ENCODE data around the gene NTNG2. TPM values are rescaled to one million over a fixed set of nuclear protein-coding genes. Genes with fewer than 3 reads are reported as not detected.

Gene NTNG2
- total and polyA plus RNA-seq, 10 of the 15 experiments (the other 5 are each of a cell fraction or from before 2014, with no cell fraction given) = 0.37 to 0.79 (median 0.45) TPM; not detected in 6

DNA sequence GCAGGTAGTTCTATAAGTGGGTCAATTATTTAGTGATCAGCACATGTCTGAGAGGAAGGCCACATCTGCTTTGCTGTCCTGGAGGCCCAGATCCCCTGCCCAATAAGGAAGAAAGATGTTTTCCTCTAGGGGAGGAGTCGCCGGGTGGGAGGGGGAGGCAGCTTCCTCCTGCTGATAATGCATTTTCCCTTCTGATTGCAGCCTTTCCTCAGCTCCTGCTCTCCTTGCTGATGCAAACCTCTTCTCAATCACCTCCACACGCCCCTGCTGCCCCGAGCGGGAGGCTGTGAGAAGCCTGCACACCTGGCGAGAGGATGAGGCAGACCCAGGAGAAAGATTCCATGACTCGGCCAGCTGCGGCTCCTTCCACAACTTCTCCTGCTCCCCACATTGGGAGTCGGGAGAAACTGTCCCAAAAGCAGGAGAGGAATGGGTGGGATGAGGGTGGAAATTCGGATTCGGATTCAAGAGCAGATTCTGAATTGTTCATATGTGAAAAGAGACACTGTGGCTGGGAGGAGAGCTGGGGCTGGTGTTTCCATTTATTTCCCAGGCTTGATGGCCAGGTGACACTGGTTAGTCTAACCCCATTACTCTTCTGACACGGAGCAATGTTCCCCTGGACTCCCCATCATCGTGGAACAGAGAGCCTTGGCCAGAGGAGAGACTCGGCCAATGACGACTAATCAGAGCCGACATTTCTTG is 6.8 kb upstream of the NTNG2 start (continued):
- TF ChIP-seq, protein P1, sequence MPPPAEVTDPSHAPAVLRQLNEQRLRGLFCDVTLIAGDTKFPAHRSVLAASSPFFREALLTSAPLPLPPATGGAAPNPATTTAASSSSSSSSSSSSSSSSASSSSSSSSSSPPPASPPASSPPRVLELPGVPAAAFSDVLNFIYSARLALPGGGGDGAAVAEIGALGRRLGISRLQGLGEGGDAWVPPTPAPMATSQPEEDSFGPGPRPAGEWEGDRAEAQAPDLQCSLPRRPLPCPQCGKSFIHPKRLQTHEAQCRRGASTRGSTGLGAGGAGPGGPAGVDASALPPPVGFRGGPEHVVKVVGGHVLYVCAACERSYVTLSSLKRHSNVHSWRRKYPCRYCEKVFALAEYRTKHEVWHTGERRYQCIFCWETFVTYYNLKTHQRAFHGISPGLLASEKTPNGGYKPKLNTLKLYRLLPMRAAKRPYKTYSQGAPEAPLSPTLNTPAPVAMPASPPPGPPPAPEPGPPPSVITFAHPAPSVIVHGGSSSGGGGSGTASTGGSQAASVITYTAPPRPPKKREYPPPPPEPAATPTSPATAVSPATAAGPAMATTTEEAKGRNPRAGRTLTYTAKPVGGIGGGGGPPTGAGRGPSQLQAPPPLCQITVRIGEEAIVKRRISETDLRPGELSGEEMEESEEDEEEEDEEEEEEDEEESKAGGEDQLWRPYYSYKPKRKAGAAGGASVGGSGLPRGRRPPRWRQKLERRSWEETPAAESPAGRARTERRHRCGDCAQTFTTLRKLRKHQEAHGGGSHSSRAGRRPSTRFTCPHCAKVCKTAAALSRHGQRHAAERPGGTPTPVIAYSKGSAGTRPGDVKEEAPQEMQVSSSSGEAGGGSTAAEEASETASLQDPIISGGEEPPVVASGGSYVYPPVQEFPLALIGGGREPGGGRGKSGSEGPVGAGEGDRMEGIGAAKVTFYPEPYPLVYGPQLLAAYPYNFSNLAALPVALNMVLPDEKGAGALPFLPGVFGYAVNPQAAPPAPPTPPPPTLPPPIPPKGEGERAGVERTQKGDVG (CRISPR knock-in tag; IDR thresholded peaks at IDR 0.05) = no peak
- no peak for TF ChIP-seq NRF1 (conservative IDR thresholded peaks at IDR 0.05; ENCODE audit: low read depth, low read length)

DNA sequence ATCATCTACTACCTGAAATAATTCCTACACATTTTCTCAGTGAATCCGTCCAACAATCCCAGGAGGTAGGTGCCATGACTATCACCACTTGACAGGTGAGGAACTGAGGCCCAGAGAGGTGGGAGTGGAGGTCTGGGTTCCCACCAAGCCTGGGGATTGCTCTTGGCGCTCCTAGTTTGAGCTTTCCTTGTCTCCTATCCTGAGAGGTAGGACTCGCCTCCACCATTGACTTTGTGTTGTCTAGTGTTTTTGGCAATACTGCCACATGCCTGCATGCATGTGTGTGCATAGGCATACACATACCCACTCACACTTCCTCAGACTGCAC is 6.3 kb upstream of the NTNG2 start:
- H3K9me3 ChIP-seq (replicated peaks; ENCODE audit: control insufficient read depth, insufficient read depth, low read length) = no peaks in the 10 kb centered on the region
- no peak overlapping the region for H2AFZ ChIP-seq (ENCODE audit: control insufficient read depth, low read depth, low read length)
- no peak overlapping the region for H3K9ac ChIP-seq (ENCODE audit: control insufficient read depth, insufficient read depth, low read length)
- no peak for ATAC-seq
- ChIA-PET CTCF (no interaction called here), RAD21 (ENCODE audit: unreplicated experiment) (no interaction called here), SMC1A (ENCODE audit: uncharacterized antibody, unreplicated experiment) (no interaction called here), POLR2A (no interaction called here)
- BruUV-seq (replicated peaks) = no TSS peak
- no peak for FAIRE-seq
- in situ Hi-C loops (cut with MboI) = no loop called here
- no peak overlapping the region for H3K4me3 ChIP-seq
- no peak for DNase-seq (ENCODE audit: low read depth, low spot score)
- H4K20me1 ChIP-seq (ENCODE audit: control insufficient read depth, insufficient read depth) = no peaks in the 10 kb centered on the region; the same call in 1 of the 2 replicates
- no peaks in the 10 kb centered on the region for H3K4me1 ChIP-seq (ENCODE audit: control insufficient read depth, insufficient read depth, low read length)
- no peaks in the 10 kb centered on the region for H3K36me3 ChIP-seq (ENCODE audit: control insufficient read depth in 2 of 2, insufficient read depth in 2 of 2, low read length in 1 of 2)
- peaks cover 1 to 6% of the 10 kb centered on the region in 2 experiments; a peak in 3 of 4 replicates for H3K27me3 ChIP-seq (replicated peaks in 1 of 2; ENCODE audit: control insufficient read depth in 2 of 2, insufficient read depth in 2 of 2, low read length in 1 of 2)
- no peak overlapping the region for H3K27ac ChIP-seq (ENCODE audit: control insufficient read depth, insufficient read depth)
- H3K79me2 ChIP-seq (ENCODE audit: control insufficient read depth, insufficient read depth, low read length) = no peaks in the 10 kb centered on the region
- intact Hi-C loops (cut with micrococcal nuclease; ENCODE audit: unreplicated experiment) = no loop called here
- WGBS (ENCODE audit: insufficient coverage, insufficient replicate concordance, low lambda C conversion rate, missing lambda C conversion rate) = 48% methylated on average over 3 of the region's 3 CpGs
- H3K4me2 ChIP-seq (ENCODE audit: control insufficient read depth, insufficient read depth) = no peak overlapping the region
- TF ChIP-seq, protein P2, sequence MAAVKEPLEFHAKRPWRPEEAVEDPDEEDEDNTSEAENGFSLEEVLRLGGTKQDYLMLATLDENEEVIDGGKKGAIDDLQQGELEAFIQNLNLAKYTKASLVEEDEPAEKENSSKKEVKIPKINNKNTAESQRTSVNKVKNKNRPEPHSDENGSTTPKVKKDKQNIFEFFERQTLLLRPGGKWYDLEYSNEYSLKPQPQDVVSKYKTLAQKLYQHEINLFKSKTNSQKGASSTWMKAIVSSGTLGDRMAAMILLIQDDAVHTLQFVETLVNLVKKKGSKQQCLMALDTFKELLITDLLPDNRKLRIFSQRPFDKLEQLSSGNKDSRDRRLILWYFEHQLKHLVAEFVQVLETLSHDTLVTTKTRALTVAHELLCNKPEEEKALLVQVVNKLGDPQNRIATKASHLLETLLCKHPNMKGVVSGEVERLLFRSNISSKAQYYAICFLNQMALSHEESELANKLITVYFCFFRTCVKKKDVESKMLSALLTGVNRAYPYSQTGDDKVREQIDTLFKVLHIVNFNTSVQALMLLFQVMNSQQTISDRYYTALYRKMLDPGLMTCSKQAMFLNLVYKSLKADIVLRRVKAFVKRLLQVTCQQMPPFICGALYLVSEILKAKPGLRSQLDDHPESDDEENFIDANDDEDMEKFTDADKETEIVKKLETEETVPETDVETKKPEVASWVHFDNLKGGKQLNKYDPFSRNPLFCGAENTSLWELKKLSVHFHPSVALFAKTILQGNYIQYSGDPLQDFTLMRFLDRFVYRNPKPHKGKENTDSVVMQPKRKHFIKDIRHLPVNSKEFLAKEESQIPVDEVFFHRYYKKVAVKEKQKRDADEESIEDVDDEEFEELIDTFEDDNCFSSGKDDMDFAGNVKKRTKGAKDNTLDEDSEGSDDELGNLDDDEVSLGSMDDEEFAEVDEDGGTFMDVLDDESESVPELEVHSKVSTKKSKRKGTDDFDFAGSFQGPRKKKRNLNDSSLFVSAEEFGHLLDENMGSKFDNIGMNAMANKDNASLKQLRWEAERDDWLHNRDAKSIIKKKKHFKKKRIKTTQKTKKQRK (IDR thresholded peaks at IDR 0.05; ENCODE audit: low read depth, low read length) = no peak
- TF ChIP-seq CREM (IDR thresholded peaks at IDR 0.05; ENCODE audit: low read depth) = no peak
- TF ChIP-seq TCF3 (IDR thresholded peaks at IDR 0.05; ENCODE audit: borderline replicate concordance, insufficient read depth, low read depth, low read length) = no peak
- TF ChIP-seq SP1 (IDR thresholded peaks at IDR 0.05; ENCODE audit: low read depth, low read length) = no peak
- TF ChIP-seq, protein P3, sequence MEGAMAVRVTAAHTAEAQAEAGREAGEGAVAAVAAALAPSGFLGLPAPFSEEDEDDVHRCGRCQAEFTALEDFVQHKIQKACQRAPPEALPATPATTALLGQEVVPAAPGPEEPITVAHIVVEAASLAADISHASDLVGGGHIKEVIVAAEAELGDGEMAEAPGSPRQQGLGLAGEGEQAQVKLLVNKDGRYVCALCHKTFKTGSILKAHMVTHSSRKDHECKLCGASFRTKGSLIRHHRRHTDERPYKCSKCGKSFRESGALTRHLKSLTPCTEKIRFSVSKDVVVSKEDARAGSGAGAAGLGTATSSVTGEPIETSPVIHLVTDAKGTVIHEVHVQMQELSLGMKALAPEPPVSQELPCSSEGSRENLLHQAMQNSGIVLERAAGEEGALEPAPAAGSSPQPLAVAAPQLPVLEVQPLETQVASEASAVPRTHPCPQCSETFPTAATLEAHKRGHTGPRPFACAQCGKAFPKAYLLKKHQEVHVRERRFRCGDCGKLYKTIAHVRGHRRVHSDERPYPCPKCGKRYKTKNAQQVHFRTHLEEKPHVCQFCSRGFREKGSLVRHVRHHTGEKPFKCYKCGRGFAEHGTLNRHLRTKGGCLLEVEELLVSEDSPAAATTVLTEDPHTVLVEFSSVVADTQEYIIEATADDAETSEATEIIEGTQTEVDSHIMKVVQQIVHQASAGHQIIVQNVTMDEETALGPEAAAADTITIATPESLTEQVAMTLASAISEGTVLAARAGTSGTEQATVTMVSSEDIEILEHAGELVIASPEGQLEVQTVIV (IDR thresholded peaks at IDR 0.05; ENCODE audit: borderline replicate concordance, partially characterized antibody) = no peak
- TF ChIP-seq, protein P4, sequence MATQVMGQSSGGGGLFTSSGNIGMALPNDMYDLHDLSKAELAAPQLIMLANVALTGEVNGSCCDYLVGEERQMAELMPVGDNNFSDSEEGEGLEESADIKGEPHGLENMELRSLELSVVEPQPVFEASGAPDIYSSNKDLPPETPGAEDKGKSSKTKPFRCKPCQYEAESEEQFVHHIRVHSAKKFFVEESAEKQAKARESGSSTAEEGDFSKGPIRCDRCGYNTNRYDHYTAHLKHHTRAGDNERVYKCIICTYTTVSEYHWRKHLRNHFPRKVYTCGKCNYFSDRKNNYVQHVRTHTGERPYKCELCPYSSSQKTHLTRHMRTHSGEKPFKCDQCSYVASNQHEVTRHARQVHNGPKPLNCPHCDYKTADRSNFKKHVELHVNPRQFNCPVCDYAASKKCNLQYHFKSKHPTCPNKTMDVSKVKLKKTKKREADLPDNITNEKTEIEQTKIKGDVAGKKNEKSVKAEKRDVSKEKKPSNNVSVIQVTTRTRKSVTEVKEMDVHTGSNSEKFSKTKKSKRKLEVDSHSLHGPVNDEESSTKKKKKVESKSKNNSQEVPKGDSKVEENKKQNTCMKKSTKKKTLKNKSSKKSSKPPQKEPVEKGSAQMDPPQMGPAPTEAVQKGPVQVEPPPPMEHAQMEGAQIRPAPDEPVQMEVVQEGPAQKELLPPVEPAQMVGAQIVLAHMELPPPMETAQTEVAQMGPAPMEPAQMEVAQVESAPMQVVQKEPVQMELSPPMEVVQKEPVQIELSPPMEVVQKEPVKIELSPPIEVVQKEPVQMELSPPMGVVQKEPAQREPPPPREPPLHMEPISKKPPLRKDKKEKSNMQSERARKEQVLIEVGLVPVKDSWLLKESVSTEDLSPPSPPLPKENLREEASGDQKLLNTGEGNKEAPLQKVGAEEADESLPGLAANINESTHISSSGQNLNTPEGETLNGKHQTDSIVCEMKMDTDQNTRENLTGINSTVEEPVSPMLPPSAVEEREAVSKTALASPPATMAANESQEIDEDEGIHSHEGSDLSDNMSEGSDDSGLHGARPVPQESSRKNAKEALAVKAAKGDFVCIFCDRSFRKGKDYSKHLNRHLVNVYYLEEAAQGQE (IDR thresholded peaks at IDR 0.05; ENCODE audit: low read depth, low read length) = no peak
